ENCODE measurements around the gene FGF13. TPM values are rescaled to one million over a fixed set of nuclear protein-coding genes. Genes with fewer than 3 reads are reported as not detected.

FGF13 gene
- total RNA-seq (2014; rRNA removed; shearing (Covaris generic)): 6.5 and 7.4 TPM in 2 replicates

GRCh38 chrX:138711399-138712347, at the start of gene FGF13:
TSS of gene FGF13 (minus strand) at chrX:138711717. CDS start at chrX:138711003, 714 bp downstream.

Small RNA genes within 50 kb of the gene (small RNA-seq; reads per million reads assigned to genes)
- gene AL031386.1: not detected
- gene MIR504: not detected

Data from A375 (cell line).